ENCODE measurements around the gene SCARB1.
A peak's percentile ranks its signal among the peaks of the same experiment; 100 is the strongest.

The SCARB1 gene

DNA sequence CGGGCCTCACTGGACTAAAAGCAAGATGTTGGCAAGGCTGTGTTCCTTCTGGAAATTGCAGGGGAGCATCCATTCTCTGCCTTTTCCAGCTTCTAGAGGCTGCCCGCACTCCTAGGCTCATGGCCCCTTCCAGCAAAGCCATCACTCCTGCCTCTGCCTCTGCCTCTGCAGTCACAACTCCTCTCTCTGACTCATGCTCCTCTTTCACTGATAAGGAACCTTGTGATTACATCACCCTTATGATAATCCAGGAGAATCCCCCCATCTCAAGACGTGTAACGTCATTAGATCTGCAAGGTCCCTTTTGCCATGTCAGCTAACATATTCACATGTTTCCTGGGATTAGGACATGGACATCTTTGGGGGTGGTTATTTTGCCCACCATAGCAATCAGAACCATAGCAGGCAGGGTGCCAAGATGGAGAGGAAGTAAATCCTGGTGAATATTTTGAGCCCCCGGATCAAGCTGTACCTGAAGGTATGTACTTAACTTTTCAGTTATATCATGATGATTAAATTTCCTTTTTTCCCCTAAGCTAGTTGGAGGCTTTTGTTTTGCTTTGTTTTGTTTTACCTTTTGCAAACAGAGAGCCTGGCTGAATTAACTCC is 123.6 kb downstream of the SCARB1 start:
- no peak overlapping the region for H3K27ac ChIP-seq
- no peak for DNase-seq (ENCODE audit: low read depth, low spot score)

DNA sequence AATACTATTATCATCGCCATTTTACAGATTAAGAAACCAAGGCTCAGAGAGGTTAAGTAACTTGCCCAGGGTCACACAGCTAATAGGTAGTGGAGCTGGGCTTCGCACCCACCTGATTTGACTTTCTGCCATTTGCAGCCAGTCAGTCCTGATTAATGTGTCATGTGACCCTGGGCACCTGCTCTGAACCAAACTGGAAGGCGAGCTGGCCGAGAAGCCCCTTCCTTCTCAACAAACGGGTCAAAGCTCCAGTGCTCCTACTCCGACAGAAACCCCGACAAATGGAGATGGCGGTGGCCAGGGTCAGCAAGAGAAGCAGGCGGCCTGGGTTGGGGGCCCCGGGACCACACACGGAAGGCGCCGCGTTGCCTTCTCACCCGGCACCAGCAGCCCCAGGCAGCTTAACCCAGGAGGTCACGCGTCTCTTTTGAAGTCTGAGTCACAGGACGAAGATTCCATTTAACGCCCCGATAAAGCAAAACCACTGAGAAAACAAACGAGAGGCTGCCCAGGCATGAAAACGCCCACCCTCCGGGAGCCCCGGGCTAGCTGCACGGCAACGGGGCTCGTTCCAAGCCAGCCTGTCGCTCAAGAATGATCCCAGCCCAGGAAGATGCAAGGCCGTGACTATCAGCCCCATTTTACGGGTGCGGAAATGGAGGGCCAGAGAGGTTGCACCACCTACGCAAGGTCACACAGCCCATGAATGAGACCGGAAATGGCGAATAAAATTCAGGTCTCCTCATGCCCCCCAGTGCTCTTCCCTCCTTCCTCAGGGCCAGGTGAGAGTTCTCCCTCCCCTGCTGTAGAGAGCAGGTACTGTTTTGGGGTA is 124.8 kb downstream of the SCARB1 start:
- no peak for DNase-seq (ENCODE audit: low read depth, low spot score)
- no peak overlapping the region for H3K27ac ChIP-seq

DNA sequence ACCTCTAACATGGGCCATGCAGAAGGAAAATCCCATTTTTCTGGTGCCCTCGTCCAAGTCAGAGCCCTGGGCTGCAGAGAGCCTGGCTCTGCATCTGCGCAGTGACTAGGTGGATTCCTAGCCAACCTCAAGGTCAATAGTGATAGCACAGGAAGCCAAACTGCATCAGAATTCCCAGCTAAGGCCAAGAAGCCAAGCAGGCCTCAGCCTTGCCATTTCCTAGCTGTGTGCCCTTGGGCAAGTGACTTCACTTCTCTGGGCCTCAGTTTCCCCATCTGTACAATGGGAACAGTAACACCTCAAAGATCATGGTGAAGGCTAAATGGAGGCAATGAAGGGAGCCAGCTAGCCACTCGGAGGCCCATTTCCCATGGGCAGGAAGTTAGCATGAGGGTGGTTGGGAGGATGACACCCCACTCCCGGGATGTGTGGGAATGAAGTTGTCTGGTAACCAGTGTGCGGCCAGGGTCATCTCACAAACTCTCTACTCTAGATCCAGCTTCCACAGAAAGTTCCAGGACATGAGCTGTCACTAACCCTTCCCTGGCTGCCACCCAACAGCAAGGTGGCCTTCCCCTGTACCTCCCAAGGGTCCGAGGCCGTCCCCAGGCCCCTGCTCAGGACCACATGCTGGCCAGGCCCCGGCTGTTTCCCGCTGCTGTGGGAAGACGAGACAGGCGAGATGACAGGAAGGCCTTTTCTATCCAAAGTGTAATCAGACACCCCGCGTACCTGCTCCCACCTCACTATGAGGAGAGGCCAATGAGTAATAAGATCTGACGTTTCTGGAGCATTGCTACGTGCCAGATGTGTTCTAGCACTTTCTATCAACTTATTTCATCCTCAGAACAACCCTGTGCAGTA is 125.7 kb downstream of the SCARB1 start:
- DNase-seq (ENCODE audit: low read depth, low spot score) = no peak
- H3K27ac ChIP-seq = no peak overlapping the region

DNA sequence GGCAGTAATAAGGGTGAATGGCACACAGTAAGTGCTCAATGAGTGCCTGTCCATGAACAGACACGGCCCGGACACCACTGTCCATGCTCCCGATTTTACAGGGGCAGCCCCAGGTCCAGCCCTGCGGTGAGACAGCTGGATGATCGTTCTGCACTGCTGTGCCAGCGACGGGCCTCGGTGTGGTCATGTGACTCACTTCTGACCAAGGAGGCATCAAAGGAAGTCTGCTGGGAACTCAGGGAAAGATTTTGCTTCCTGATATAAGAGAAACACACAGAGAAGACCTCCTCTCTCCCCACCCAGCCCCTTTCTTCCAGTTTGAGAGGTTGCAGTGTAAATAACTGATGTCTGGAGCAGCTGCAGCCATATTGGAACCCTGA is 126.6 kb downstream of the SCARB1 start:
- H3K27ac ChIP-seq = no peak overlapping the region
- no peak for DNase-seq (ENCODE audit: low read depth, low spot score)

DNA sequence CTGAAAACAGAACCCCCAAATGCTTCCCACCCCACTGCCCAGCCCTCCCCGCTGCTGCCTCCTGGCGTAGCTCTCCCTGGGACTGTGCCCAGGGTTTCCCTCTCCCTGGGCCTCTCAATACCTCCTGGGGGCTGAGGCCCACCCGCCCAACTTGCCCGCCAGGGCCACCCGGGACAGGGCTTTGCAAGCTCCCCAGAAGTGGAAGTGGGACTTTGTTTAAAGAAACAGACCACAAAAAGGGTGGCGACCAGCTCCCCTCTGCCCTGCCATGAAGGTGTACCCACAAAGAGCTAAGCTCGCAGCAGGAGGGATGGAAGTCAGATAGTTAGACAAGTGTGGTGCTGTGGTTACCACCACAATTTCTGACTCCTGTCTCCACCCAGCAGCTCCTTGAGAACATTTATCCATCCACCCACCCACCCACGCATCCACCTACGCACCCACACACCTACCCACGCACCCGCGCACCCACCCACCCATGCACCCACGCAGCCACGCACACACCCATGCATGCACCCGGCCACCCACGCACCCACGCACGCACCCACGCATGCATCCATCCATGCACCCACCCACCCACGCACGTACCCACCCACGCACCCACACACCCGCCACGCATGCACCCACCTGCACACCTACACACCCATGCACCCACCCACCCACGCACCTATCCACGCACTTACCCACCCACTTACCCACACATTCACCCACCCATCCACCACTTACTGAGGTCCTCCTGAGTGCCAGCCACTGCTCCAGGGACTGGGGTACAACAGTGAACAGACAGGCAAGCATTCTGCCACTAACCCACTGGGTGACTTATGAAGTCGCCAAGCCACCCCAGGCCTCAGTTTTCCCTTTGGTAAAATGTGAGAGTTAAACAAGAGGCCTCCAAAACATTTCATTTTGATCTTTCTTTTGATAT is 127.3 kb downstream of the SCARB1 start:
- DNase-seq (ENCODE audit: low read depth, low spot score) = no peak
- H3K27ac ChIP-seq = no peak overlapping the region

DNA sequence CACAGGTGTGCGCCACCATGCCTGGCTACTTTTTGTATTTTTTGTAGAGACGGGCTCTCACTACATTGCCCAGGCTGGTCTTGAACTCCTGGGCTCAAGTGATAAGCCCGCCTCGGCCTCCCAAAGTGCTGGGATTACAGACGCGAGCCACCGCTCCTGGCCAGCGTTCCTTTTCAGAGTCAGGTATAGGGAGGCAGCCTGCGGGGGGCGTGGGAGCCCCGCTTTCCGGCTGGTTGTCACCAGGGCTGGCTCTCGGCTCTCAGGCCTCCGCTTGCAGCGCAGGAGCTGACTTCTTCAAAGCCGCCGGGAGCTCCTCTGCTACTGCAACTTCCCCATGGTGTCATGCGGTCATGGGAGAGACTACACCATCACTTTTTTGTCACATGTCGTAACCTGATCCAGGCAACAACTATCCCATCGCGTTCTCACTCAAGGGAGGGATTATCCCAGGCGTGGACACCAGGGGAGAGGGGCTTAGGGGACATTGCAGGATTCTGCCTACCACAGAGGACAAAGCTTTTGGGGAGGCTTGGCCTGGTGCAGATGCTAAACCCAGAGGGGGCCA is 129.4 kb downstream of the SCARB1 start:
- H3K27ac ChIP-seq = no peak overlapping the region
- DNase-seq (ENCODE audit: low read depth, low spot score) = no peak

DNA sequence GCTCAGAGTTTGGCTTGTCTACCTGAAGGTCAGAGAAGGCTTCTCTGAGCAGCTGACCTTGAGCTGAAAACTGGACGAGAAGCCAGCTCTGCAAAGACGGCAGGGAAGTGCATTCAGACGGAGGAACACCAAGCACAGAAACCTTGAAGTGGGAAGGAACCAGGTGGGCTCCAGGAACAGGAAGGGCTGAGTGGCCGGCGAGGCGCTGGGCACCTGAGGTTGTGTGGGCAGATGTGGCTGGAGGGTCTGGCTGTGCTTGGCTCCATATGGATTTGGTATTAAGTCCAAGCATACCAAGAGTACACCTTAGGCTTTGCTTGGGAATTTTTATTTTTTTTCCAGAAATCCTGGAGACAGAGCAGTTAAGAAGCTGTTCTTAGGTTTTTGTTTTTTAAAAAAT is 130.6 kb downstream of the SCARB1 start:
- DNase-seq (ENCODE audit: low read depth, low spot score) = no peak
- no peak overlapping the region for H3K27ac ChIP-seq

DNA sequence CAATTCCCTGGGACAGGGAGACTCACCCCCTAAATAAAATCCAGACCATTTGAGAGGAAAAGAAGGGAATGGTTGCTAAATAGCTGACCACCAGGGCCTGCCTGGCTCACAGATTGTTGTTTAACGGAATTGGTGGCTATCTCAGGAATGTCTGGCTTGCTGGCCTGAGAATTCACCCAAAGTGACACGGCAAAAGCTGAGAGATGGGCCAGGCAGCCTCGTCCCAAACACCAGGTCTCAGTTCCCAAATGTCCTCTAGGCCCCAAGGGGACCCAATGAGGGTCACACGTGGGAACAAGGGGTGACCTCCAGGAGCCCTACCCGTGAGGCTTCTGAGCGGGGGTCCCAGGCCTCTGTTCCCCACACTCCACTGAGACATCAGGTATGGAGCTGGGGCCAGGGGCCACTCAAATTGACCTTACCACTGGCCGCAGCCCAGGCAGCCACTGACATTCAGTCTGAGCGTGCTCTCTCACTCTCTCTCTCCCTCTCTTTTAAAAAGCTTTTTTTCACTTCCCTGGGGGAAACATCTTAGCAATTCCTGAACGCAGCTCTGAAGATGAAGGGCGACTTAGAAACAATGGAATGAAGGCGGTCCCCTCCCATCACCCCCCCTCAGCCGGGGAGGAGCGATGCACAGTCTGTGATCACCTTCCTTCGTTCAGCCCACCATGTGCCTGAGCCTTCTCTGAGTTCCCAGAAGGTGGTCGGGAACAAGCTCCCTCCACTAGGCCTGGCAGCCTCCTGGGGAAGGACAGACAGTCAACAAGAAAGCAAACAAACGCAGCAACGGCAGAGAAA is 131.2 kb downstream of the SCARB1 start:
- H3K27ac ChIP-seq = no peak overlapping the region
- no peak for DNase-seq (ENCODE audit: low read depth, low spot score)

DNA sequence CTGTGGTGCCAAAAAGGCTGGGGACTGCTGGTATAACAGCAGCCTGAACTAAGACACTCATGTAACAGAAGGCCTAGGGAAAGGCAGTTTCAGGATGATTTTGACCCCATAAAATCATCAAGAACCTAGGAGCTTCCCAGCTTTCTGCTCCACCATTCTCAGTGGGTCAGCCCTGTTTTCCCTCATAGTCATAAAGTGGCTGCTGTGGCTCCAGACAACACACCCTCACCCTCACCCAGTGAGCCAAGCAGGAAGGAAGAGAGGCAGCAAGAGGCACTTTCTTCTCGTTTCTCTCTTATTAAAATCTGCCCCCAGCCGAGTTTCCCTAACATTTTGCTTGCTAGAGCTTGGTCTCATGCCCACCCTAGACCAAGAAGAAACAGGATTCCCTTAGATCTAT is 131.8 kb downstream of the SCARB1 start:
- DNase-seq (ENCODE audit: low read depth, low spot score) = no peak
- H3K27ac ChIP-seq = no peak overlapping the region

DNA sequence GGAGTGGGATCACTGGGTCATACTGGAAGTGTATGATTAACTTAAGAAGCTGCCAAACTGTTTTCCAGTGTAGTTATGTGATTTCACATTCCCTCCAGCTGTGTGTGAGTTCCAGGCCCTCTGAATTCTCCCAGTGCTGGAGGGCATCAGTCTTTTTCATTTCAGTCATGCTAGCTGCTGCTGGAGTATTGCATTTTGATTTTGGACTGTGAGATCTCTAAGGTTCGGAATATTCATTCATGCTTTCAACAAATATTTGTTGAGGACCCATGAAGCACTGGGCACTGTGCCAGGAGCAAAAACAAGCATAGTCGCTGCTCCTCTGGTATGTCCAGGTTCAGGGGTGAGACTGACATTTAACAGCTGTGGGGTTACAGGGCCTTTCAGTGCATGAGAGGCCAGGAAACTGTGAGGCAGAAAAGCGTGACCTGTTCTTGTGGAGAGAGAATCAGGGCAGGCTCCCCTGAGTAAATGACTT is 133.2 kb downstream of the SCARB1 start:
- no peak overlapping the region for H3K27ac ChIP-seq

DNA sequence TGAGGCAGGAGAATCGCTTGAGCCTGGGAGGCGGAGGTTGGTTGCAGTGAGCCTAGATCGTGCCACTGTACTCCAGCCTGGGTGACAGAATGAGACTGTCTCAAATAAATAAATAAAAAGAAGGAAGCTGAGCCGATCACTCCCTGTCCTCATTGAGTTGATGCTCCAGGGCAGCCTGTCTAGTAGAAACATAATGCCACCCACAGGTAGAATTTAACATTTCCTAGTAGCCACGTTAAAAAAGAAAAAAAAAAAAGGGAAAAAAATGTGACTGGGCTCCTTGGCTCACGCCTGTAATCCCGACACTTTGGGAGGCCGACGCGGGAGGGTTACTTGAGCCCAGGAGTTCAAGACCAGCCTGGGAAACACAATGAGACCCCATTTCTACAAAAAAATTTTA is 135.7 kb downstream of the SCARB1 start:
- peak overlapping the region; percentile 47 for H3K27ac ChIP-seq
- no peak for DNase-seq (ENCODE audit: low read depth, low spot score)

More for the DNA sequence above, 133.2 kb downstream of the SCARB1 start:
- DNase-seq (ENCODE audit: low read depth, low spot score) = no peak

DNA sequence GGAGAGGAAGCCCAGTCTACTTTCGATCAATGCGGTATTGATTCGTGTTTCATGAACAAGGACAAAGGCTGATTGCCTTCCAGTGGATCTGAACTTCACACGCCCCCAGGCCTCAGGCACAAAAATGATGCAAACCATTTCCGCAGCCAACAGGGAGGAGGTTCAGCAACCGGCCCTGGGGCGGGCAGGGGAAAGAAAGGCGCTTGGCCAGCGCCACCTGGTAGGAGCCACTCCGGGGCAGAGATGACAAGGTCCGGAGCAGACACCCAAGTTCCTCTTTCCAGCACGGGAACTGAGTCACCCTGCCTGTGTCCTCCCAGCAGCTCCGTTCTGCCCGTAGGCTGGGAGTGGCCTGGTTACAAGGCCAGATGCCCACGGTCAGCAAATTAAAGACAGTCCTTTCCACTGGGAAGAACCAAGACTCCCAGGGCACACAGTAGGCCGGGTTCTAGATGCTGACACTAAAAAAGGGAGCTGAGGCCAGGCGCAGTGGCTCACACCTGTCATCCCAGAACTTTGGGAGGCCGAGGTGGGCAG is 136.3 kb downstream of the SCARB1 start:
- H3K27ac ChIP-seq = peak overlapping the region; percentile 47
- no peak for DNase-seq (ENCODE audit: low read depth, low spot score)

Measured in epithelial cell of prostate (primary cell).